Measurements from ENCODE around the gene SLC25A40. TPM values are rescaled to one million over a fixed set of nuclear protein-coding genes. Genes with fewer than 3 reads are reported as not detected.

The SLC25A40 gene
- total and polyA plus RNA-seq, 4 donors: 6.4 to 36.6 (median 16.7) TPM

DNA sequence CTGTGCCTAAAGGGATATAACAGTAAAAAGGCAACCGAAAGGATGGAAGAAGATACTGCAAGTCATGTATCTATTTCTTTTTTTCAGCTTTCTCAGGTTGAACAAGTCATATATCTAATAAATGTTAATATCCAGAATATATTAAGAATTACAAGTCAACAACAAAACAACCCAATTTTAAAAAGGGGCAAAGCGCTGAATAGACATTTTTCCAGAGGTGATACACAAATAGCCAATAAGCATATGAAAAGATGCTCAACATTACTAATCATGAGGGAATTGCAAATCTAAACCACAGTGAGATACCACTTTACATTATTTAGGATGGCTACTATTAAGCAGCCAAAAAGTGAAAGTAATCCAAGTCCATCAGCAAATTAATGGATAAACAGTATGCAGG is 23.1 kb upstream of the SLC25A40 start:
- Histone ChIP-seq H3K4me1 (ENCODE audit: control insufficient read depth in 5 of 5, insufficient read depth in 5 of 5, low read length in 5 of 5) (peaks cover 0 to 3% (median 0%) of the 10 kb centered on the region in 5 donors), H3K27me3 (ENCODE audit: control insufficient read depth in 3 of 3, insufficient read depth in 3 of 3, low read length in 2 of 3) (no peaks in the 10 kb centered on the region), H3K9ac (ENCODE audit: insufficient read depth in 1 of 2, low read length in 2 of 2) (no peak overlapping the region), H3K9me3 (ENCODE audit: control insufficient read depth in 4 of 4, insufficient read depth in 3 of 4, low read length in 3 of 4) (no peaks in the 10 kb centered on the region), H3K4me3 (no peak overlapping the region), H3K36me3 (ENCODE audit: control insufficient read depth in 4 of 4, insufficient read depth in 4 of 4, low read length in 4 of 4) (peaks cover 0 to 10% (median 5%) of the 10 kb centered on the region in 4 donors), H3K27ac (ENCODE audit: low read depth in 1 of 2, low read length in 1 of 2) (no peak overlapping the region)
- DNase-seq (no peak), ATAC-seq (ENCODE audit: insufficient read depth, low FRiP score) (no peak)
- TF ChIP-seq, protein P1, sequence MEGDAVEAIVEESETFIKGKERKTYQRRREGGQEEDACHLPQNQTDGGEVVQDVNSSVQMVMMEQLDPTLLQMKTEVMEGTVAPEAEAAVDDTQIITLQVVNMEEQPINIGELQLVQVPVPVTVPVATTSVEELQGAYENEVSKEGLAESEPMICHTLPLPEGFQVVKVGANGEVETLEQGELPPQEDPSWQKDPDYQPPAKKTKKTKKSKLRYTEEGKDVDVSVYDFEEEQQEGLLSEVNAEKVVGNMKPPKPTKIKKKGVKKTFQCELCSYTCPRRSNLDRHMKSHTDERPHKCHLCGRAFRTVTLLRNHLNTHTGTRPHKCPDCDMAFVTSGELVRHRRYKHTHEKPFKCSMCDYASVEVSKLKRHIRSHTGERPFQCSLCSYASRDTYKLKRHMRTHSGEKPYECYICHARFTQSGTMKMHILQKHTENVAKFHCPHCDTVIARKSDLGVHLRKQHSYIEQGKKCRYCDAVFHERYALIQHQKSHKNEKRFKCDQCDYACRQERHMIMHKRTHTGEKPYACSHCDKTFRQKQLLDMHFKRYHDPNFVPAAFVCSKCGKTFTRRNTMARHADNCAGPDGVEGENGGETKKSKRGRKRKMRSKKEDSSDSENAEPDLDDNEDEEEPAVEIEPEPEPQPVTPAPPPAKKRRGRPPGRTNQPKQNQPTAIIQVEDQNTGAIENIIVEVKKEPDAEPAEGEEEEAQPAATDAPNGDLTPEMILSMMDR (IDR thresholded peaks at IDR 0.05; ENCODE audit: control extremely low read depth, extremely low read depth): no peak
- WGBS, 2 donors: 95 to 99% methylated on average over 2 of the region's 2 CpGs

DNA sequence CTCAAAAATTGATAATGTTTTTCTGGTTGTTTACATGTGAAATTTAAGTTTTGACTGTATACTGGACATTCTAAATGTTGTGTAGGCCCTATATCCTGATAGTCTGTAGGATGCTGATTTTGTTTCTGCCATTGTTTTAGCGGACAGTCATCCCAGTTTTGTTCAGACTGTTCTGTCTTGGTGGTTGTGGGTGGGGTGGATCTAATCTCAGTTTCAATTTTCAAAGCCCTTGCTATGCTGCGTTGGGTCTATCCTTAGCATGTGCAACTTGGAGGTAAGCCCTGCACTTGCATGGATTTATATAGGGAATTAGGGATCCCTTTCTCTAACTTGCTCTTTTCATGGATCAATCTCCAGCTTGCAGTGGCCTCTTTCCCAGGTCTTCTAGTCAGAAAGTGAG is 19.2 kb upstream of the SLC25A40 start:
- no peak overlapping the region for H3K27ac ChIP-seq (ENCODE audit: low read depth in 1 of 2, low read length in 1 of 2)
- peaks cover 0 to 3% (median 0%) of the 10 kb centered on the region in 5 donors for H3K4me1 ChIP-seq (ENCODE audit: control insufficient read depth in 5 of 5, insufficient read depth in 5 of 5, low read length in 5 of 5)
- peaks cover 0 to 10% (median 3%) of the 10 kb centered on the region in 4 donors for H3K36me3 ChIP-seq (ENCODE audit: control insufficient read depth in 4 of 4, insufficient read depth in 4 of 4, low read length in 4 of 4)
- no peaks in the 10 kb centered on the region for H3K27me3 ChIP-seq (ENCODE audit: control insufficient read depth in 3 of 3, insufficient read depth in 3 of 3, low read length in 2 of 3)
- TF ChIP-seq, protein P1 (IDR thresholded peaks at IDR 0.05; ENCODE audit: control extremely low read depth, extremely low read depth): no peak
- WGBS, 2 donors: 94 to 96% methylated on average over 2 of the region's 2 CpGs
- ATAC-seq (ENCODE audit: insufficient read depth, low FRiP score) (no peak), DNase-seq (no peak)
- no peaks in the 10 kb centered on the region for H3K9me3 ChIP-seq (ENCODE audit: control insufficient read depth in 4 of 4, insufficient read depth in 3 of 4, low read length in 3 of 4)
- no peak overlapping the region for H3K9ac ChIP-seq (ENCODE audit: insufficient read depth in 1 of 2, low read length in 2 of 2)
- H3K4me3 ChIP-seq: no peak overlapping the region

DNA sequence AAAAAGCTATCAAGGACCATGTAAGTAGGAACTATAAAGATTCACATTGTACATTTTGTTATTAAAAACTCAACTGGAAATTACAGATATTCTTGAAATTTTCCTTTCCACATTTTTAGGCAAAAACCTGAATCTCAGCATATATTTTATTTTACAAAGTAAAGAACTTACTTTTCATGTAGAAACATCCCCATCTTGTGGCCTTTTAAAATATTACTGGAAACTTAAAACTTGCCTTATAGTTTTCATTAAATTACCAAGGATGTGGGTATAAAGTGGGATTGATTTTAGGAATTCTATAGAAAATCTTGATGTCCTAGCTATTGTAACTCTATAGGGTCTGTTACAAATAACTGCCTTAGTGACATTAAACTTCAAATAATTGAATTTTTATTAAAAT is 10.7 kb upstream of the SLC25A40 start:
- H3K9me3 ChIP-seq (ENCODE audit: control insufficient read depth in 4 of 4, insufficient read depth in 3 of 4, low read length in 3 of 4): no peaks in the 10 kb centered on the region
- no peak overlapping the region for H3K4me3 ChIP-seq
- H3K36me3 ChIP-seq (ENCODE audit: control insufficient read depth in 4 of 4, insufficient read depth in 4 of 4, low read length in 4 of 4): peaks cover 2 to 11% (median 4%) of the 10 kb centered on the region in 4 donors
- DNase-seq (peak in 2 of 3 donors; percentile 64 to 70), ATAC-seq (ENCODE audit: insufficient read depth, low FRiP score) (no peak)
- no peak overlapping the region for H3K27ac ChIP-seq (ENCODE audit: low read depth in 1 of 2, low read length in 1 of 2)
- TF ChIP-seq, protein P1 (IDR thresholded peaks at IDR 0.05; ENCODE audit: control extremely low read depth, extremely low read depth): no peak
- no peaks in the 10 kb centered on the region for H3K27me3 ChIP-seq (ENCODE audit: control insufficient read depth in 3 of 3, insufficient read depth in 3 of 3, low read length in 2 of 3)
- no peak overlapping the region for H3K9ac ChIP-seq (ENCODE audit: insufficient read depth in 1 of 2, low read length in 2 of 2)
- H3K4me1 ChIP-seq (ENCODE audit: control insufficient read depth in 5 of 5, insufficient read depth in 5 of 5, low read length in 5 of 5): no peaks in the 10 kb centered on the region

DNA sequence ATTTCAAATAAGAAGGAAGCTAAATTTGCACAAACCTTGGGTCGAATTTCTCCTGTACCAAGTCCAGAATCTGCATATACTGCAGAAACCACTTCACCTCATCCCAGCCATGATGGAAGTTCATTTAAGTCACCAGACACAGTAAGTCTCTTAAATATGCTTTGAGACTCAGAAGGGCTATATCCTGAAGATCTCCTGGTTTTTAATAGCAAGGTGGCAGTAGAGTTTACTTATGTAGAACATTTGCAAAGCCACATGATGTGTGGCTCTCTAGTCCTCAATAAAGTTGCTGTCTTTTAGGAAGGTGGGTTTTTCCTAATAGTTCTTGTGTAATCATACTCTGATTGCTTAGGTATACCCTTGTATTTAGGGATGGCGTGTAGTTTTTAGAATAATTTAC is 8.9 kb upstream of the SLC25A40 start:
- Histone ChIP-seq H3K27ac (ENCODE audit: low read depth in 1 of 2, low read length in 1 of 2) (no peak overlapping the region), H3K4me1 (ENCODE audit: control insufficient read depth in 5 of 5, insufficient read depth in 5 of 5, low read length in 5 of 5) (no peaks in the 10 kb centered on the region), H3K36me3 (ENCODE audit: control insufficient read depth in 4 of 4, insufficient read depth in 4 of 4, low read length in 4 of 4) (peaks cover 2 to 11% (median 4%) of the 10 kb centered on the region in 4 donors), H3K9ac (ENCODE audit: insufficient read depth in 1 of 2, low read length in 2 of 2) (no peak overlapping the region), H3K4me3 (no peak overlapping the region), H3K27me3 (ENCODE audit: control insufficient read depth in 3 of 3, insufficient read depth in 3 of 3, low read length in 2 of 3) (no peaks in the 10 kb centered on the region), H3K9me3 (ENCODE audit: control insufficient read depth in 4 of 4, insufficient read depth in 3 of 4, low read length in 3 of 4) (no peaks in the 10 kb centered on the region)
- ATAC-seq (ENCODE audit: insufficient read depth, low FRiP score): no peak
- no peak for DNase-seq
- TF ChIP-seq, protein P1 (IDR thresholded peaks at IDR 0.05; ENCODE audit: control extremely low read depth, extremely low read depth): no peak
- 87 to 90% methylated on average over 2 of the region's 2 CpGs for WGBS, 2 donors
